Endodermal cell (in vitro differentiated cells): ENCODE measurements around the gene RAPH1. TPM values are rescaled to one million over a fixed set of nuclear protein-coding genes. Genes with fewer than 3 reads are reported as not detected.

Source experiments
- DNase-seq: peaks from one replicate; pipeline ENCODE4 v3.0.0-alpha.2; 2017
- H3K27ac ChIP-seq: 2 replicates; pipeline ENCODE4 v1.5.1; 2013; ENCODE audit warnings: mild to moderate bottlenecking, low read depth, low read length, moderate library complexity
- H3K27me3 ChIP-seq: 2 replicates; pipeline ENCODE4 v1.6.1; 2013; ENCODE audit warnings: mild to moderate bottlenecking, low read length, moderate library complexity; ENCODE audit not compliant: insufficient read depth, control insufficient read depth, poor library complexity, severe bottlenecking
- H3K36me3 ChIP-seq: 2 replicates; pipeline ENCODE4 v1.7.0; 2013; ENCODE audit warnings: mild to moderate bottlenecking, low read length, moderate library complexity; ENCODE audit not compliant: control insufficient read depth, insufficient read depth
- H3K4me1 ChIP-seq: one replicate; pipeline ENCODE4 v1.7.0; 2013; ENCODE audit warnings: low read length; ENCODE audit not compliant: control insufficient read depth, insufficient read depth
- H3K4me3 ChIP-seq: 2 replicates; pipeline ENCODE4 v1.5.1; 2013; ENCODE audit warnings: mild to moderate bottlenecking, low read length, moderate library complexity
- H3K9ac ChIP-seq: 2 replicates; pipeline ENCODE4 v1.6.1; 2013; ENCODE audit warnings: mild to moderate bottlenecking, low read length, moderate library complexity; ENCODE audit not compliant: poor library complexity, severe bottlenecking; ENCODE audit errors: extremely low read depth
- H3K9me3 ChIP-seq: 2 replicates; pipeline ENCODE4 v1.6.1; 2013; ENCODE audit warnings: mild to moderate bottlenecking, low read length, moderate library complexity; ENCODE audit not compliant: control insufficient read depth
- H3K27ac Mint-ChIP-seq: 2 replicates; pipeline ENCODE4 v1.8.0; 2020; ENCODE audit warnings: mixed read lengths
- H3K27me3 Mint-ChIP-seq: 2 replicates; pipeline ENCODE4 v1.8.0; 2021; ENCODE audit warnings: mild to moderate bottlenecking, mixed read lengths; ENCODE audit not compliant: insufficient read depth
- H3K36me3 Mint-ChIP-seq: 2 replicates; pipeline ENCODE4 v1.8.0; 2020; ENCODE audit warnings: low read depth, mixed read lengths
- H3K4me1 Mint-ChIP-seq: 2 replicates; pipeline ENCODE4 v1.8.0; 2020; ENCODE audit warnings: mixed read lengths
- H3K4me3 Mint-ChIP-seq: 2 replicates; pipeline ENCODE4 v1.8.0; 2020; ENCODE audit warnings: mild to moderate bottlenecking, moderate library complexity, mixed read lengths
- H3K9me3 Mint-ChIP-seq: 2 replicates; pipeline ENCODE4 v1.8.0; 2020; ENCODE audit warnings: mild to moderate bottlenecking, mixed read lengths
- whole genome bisulfite sequencing, 2 experiments: methylation state at CpG; one replicate each; pipeline versions ENCODE4 v1.1.5 to v1.1.7; 2013; ENCODE audit warnings: missing lambda C conversion rate in 2 of 2, mixed read lengths in 1 of 2; ENCODE audit not compliant: insufficient coverage in 1 of 2, insufficient read length in 1 of 2; 5-methylcytosine and 5-hydroxymethylcytosine counted together
- total RNA-seq, 2 donors: library from RNA; stranded (reverse); fragmentation: NEBNext Ultra II Directional in 1 of 2; extraction: Animal tissue kit (Norgen Biotek cat#: 25700) in 1 of 2; gene quantifications; 2 replicates in 1 of 2; 3 replicates in 1 of 2; pipeline ENCODE4 v1.2.1, GENCODE V29; 2021
- TF ChIP-seq, protein P1 (sequence below): fragments of 200-600 bp; sonication (generic); conservative IDR thresholded peaks from 2 replicates; pipeline ENCODE4 v1.5.0; 2021; ENCODE audit warnings: antibody characterized with exemption, mild to moderate bottlenecking

The RAPH1 gene
- total RNA-seq, 2 donors from 2014 or later, result 23.5 to 24.6 TPM

DNA sequence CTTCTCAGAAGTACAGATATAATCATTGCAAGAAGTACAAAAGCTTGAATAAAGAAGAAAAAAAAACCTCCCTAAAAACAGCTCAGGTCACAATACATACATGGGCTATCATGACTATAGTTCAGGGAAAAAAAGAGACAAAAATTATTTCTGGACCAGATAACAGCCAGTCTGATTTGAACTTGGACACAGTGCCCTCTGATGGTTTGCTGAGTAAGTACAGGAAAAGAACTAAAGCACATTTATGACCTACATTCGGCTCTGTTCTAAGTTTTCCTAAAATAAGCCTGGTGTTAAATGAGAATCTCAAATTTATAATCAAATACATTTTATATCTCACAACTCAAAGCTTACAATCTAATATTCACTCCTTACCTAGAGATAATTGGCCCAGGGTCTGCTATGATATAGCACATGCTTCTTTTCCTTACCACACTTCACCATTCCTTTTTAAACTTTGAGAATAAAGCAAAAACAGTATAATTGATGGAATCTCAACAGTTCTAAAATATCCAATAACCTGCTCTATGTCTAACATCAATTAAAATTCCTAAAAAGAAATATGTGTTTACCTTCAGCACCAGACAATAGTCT, 81.1 kb downstream of the RAPH1 start:
- H3K27ac Mint-ChIP-seq, result no peak overlapping the region
- peaks cover 71% of the 10 kb centered on the region for H3K36me3 ChIP-seq
- peaks cover 25% of the 10 kb centered on the region for H3K36me3 Mint-ChIP-seq
- H3K9me3 ChIP-seq, result no peaks in the 10 kb centered on the region
- no peaks in the 10 kb centered on the region for H3K4me1 ChIP-seq
- H3K27ac ChIP-seq, result no peak overlapping the region
- no peak overlapping the region for H3K4me3 Mint-ChIP-seq
- H3K4me3 ChIP-seq, result no peak overlapping the region
- H3K9me3 Mint-ChIP-seq, result no peaks in the 10 kb centered on the region
- H3K4me1 Mint-ChIP-seq, result no peaks in the 10 kb centered on the region
- no peak overlapping the region for H3K9ac ChIP-seq
- H3K27me3 Mint-ChIP-seq, result no peaks in the 10 kb centered on the region
- no peaks in the 10 kb centered on the region for H3K27me3 ChIP-seq
- TF ChIP-seq, protein P1, sequence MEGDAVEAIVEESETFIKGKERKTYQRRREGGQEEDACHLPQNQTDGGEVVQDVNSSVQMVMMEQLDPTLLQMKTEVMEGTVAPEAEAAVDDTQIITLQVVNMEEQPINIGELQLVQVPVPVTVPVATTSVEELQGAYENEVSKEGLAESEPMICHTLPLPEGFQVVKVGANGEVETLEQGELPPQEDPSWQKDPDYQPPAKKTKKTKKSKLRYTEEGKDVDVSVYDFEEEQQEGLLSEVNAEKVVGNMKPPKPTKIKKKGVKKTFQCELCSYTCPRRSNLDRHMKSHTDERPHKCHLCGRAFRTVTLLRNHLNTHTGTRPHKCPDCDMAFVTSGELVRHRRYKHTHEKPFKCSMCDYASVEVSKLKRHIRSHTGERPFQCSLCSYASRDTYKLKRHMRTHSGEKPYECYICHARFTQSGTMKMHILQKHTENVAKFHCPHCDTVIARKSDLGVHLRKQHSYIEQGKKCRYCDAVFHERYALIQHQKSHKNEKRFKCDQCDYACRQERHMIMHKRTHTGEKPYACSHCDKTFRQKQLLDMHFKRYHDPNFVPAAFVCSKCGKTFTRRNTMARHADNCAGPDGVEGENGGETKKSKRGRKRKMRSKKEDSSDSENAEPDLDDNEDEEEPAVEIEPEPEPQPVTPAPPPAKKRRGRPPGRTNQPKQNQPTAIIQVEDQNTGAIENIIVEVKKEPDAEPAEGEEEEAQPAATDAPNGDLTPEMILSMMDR, result peak; percentile 84
- no peak for DNase-seq
- 46% methylated on average over 1 of the region's 1 CpG; no CpG with 5 or more reads in 1 of the 2 experiments for WGBS, 2 experiments

DNA sequence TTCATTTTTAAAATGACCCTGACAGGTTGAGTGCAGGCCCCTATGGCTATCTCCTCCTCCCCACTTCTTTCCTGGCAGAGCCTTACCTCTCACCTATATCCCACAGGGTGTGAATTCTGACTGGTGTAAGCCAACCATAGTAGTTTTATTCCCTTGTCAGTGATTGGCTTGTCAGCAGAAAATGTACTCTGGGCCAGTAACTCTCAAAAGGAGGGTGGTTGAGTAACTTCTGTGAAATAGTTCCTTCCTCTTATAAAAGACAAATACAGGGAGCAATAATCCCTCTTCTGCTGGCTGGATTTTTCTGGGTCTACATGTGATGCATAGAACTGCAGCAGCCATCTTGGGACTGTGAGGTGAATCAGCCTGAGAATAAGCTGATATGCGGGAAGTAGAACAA, 83.4 kb downstream of the RAPH1 start:
- no peak overlapping the region for H3K9ac ChIP-seq
- H3K27ac ChIP-seq, result no peak overlapping the region
- TF ChIP-seq, protein P1, result no peak
- H3K27me3 ChIP-seq, result no peaks in the 10 kb centered on the region
- H3K36me3 ChIP-seq, result peaks cover 77% of the 10 kb centered on the region
- H3K4me3 Mint-ChIP-seq, result no peak overlapping the region
- no peaks in the 10 kb centered on the region for H3K4me1 Mint-ChIP-seq
- no peaks in the 10 kb centered on the region for H3K9me3 ChIP-seq
- H3K4me1 ChIP-seq, result no peaks in the 10 kb centered on the region
- H3K36me3 Mint-ChIP-seq, result peaks cover 19% of the 10 kb centered on the region
- H3K9me3 Mint-ChIP-seq, result no peaks in the 10 kb centered on the region
- H3K27me3 Mint-ChIP-seq, result no peaks in the 10 kb centered on the region
- 87 to 100% methylated on average over 1 of the region's 1 CpG for WGBS, 2 experiments
- H3K4me3 ChIP-seq, result no peak overlapping the region
- no peak overlapping the region for H3K27ac Mint-ChIP-seq
- no peak for DNase-seq

DNA sequence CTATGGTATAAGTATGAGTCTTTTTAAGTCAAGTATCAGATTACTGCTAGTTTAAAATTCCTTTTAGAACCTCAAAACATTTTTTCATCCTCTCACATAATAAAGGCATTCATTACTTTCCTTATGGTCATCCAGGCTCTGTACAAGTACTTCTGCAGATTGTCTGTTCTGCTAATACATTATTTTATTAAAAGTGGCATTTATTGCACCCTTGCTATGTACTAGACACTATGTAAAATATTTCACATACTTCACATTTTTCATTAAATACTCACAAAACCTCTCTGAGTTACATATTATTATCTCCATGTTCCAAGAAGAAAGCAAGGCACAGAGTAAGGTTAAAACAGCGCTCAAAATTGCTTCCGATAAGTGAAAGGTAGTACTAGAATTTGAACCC, 84.1 kb downstream of the RAPH1 start:
- H3K9me3 ChIP-seq, result no peaks in the 10 kb centered on the region
- H3K27me3 ChIP-seq, result no peaks in the 10 kb centered on the region
- Mint-ChIP-seq H3K27me3 (no peaks in the 10 kb centered on the region), H3K27ac (no peak overlapping the region), H3K9me3 (no peaks in the 10 kb centered on the region), H3K36me3 (peaks cover 22% of the 10 kb centered on the region), H3K4me3 (no peak overlapping the region), H3K4me1 (no peaks in the 10 kb centered on the region)
- H3K4me3 ChIP-seq, result no peak overlapping the region
- peaks cover 80% of the 10 kb centered on the region for H3K36me3 ChIP-seq
- H3K9ac ChIP-seq, result no peak overlapping the region
- 89 to 100% methylated on average over 2 of the region's 2 CpGs for WGBS, 2 experiments
- H3K27ac ChIP-seq, result no peak overlapping the region
- DNase-seq, result no peak
- TF ChIP-seq, protein P1, result no peak
- no peaks in the 10 kb centered on the region for H3K4me1 ChIP-seq
